Subcutaneous abdominal adipose tissue (tissue), 5 donors: ENCODE results near the gene TTLL8.

Experiments used
- H3K27ac ChIP-seq: one replicate; pipeline ENCODE4 v1.7.0; 2013; ENCODE audit warnings: low read depth, mild to moderate bottlenecking, inconsistent platforms, low read length, moderate library complexity
- H3K27me3 ChIP-seq, 5 donors: one replicate each; pipeline ENCODE4 v1.7.0; 2013; ENCODE audit warnings: low read length in 5 of 5, inconsistent platforms in 1 of 5; ENCODE audit not compliant: control insufficient read depth in 5 of 5, insufficient read depth in 4 of 5
- H3K36me3 ChIP-seq, 5 donors: one replicate each; pipeline ENCODE4 v1.7.0; 2013; ENCODE audit warnings: low read length in 5 of 5; ENCODE audit not compliant: control insufficient read depth in 5 of 5, insufficient read depth in 5 of 5
- H3K4me1 ChIP-seq, 5 donors: one replicate each; pipeline ENCODE4 v1.7.0; 2013; ENCODE audit warnings: low read length in 5 of 5, mild to moderate bottlenecking in 3 of 5, moderate library complexity in 1 of 5; ENCODE audit not compliant: control insufficient read depth in 5 of 5, insufficient read depth in 5 of 5
- H3K4me3 ChIP-seq, 5 donors: one replicate each; pipeline ENCODE4 v1.7.0; 2013; ENCODE audit warnings: low read length in 5 of 5, low read depth in 1 of 5
- H3K9ac ChIP-seq, 5 donors: one replicate each; pipeline ENCODE4 v1.7.0; 2013; ENCODE audit warnings: low read length in 5 of 5, mild to moderate bottlenecking in 4 of 5, moderate library complexity in 3 of 5
- H3K9me3 ChIP-seq, 5 donors: one replicate each; pipeline ENCODE4 v1.7.0; 2013; ENCODE audit warnings: low read length in 5 of 5; ENCODE audit not compliant: control insufficient read depth in 5 of 5
- donor health status: healthy.
- donor health status: healthy.
- donor health status: healthy.
- donor health status: healthy.
- donor health status: healthy.

The TTLL8 gene

DNA sequence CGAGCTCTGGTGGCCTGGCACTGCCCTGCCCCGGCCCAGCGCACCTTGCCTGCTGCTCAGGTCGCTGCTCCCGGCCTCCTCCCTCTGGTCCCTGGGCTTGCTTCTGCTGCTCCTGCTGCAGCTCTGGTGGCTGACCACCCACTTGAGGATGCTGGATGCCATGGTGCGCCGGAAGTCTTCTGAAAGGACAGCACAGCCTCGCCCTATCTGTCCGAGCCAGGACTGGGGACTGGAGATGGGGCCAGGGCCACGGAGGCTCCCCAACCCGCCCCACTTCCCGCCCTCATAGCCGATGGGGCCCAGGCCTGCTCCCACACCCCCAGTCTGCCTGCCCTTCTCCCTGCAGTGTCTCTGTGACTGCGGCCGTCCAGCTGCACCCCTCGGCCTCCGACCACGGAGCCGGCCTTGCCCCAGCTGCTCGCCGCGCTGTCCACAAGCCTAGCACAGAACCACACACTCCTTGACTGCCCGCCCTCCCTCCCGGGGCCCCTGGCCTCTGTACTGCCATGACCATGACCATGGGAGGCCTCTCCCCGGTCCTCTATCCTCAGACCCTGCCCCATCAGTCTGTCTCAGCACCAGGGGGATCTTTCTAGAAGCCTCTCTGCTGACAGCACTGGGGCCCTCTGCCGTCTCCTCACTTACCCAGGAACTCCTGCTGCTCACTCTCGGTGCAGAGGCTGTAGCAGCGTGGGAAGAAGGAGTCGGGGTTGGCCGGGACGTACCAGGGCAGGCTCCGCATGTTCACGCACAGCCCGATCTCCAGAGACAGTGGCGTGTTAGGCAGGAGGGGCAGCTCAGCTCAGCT lies 12.7 kb downstream of the TTLL8 start:
- no peaks in the 10 kb centered on the region for H3K36me3 ChIP-seq
- no peak overlapping the region for H3K4me3 ChIP-seq
- H3K4me1 ChIP-seq: no peaks in the 10 kb centered on the region
- H3K9ac ChIP-seq: no peak overlapping the region
- no peak overlapping the region for H3K27ac ChIP-seq
- H3K27me3 ChIP-seq: peaks cover 8 to 20% (median 13%) of the 10 kb centered on the region in 5 donors
- H3K9me3 ChIP-seq: no peaks in the 10 kb centered on the region

DNA sequence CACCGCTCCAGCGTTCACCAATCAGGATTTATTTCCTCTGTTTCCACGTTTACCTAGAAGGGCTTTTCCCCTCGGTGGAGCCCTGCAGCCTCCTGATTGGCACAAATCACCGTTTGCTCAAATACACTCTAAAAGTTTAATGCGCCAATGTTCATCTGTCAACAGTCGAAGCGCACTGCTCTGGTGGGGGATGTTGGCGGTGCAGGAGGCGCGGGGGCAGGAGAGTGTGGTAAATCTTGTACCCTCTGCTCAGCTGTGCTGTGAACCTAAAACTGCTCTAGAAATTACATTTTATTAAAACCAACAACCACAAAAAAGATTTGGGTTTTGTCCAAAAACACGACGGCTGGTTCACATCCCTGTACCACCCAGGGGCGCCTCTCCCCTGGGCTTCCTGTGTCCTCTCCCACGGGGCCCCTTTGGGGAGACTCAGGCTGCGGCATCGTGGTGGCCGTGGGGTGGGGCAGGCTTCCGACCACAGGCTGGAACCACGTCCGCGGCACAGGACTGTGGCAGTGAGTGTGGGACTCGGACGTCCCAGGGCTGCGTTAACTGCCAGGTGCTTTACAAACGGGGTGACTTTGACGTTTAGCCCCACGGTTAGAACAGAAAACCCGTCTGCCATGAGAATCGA lies 13.5 kb downstream of the TTLL8 start:
- H3K9me3 ChIP-seq: peaks cover 0 to 5% (median 0%) of the 10 kb centered on the region in 5 donors
- no peak overlapping the region for H3K9ac ChIP-seq
- no peak overlapping the region for H3K4me3 ChIP-seq
- H3K27me3 ChIP-seq: peaks cover 8 to 20% (median 13%) of the 10 kb centered on the region in 5 donors
- no peaks in the 10 kb centered on the region for H3K4me1 ChIP-seq
- H3K36me3 ChIP-seq: no peaks in the 10 kb centered on the region
- no peak overlapping the region for H3K27ac ChIP-seq

DNA sequence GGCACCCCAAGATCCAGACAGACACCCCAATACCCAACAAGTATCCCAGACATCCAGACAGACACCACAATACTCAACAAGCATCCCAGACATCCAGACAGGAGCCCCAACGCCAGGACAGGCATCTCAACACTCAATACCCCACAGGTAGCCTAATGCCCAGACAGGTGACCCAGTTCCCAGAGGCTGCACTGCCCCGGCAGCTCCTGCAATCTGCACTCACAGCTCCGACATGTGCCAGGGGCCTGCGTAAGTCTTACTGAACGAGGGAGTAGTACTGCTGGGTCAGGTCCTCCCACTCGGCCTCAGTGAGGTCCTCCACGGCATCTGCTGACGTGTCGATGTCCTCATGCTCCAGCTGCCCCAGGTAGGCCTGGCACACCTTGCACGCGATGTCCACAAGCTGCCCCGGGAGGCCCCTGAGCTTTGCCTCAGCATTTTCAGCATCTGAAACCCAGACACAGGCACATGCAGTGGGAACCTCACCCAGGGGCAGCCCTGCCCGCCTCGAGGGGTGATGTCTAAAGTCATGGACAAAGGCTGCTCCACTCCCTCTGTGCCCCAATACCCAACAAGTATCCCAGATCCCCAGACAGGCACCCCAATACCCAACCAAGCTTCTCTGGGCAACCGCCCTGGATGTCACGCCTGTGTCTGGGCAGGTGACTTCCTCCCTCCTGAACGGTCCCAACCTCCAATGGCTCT lies 16.6 kb downstream of the TTLL8 start:
- no peaks in the 10 kb centered on the region for H3K4me1 ChIP-seq
- H3K36me3 ChIP-seq: no peaks in the 10 kb centered on the region
- peaks cover 6 to 14% (median 12%) of the 10 kb centered on the region in 5 donors for H3K27me3 ChIP-seq
- H3K9me3 ChIP-seq: peaks cover 0 to 10% (median 3%) of the 10 kb centered on the region in 5 donors
- H3K9ac ChIP-seq: no peak overlapping the region
- H3K27ac ChIP-seq: no peak overlapping the region
- H3K4me3 ChIP-seq: no peak overlapping the region

DNA sequence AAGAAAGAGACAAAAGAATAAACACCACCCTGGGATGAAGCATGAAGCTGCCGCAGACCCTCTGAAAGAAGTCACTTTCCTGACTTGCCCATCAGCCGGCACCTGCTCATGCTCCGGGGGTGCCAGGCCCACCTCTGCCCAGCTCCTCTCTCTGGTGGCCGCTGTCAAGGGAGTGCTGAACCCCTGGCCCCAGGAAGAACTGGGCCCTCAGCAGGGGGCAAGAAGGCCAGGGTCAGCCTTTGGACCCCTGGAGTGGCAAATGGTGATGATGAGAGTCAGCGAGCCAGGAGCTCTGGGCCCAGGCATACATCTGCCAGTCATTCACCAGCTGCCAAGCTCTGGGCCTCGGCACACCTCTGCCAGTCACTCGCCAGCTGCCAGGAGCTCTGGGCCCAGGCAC lies 17.4 kb downstream of the TTLL8 start:
- Histone ChIP-seq H3K4me3 (no peak overlapping the region), H3K36me3 (no peaks in the 10 kb centered on the region), H3K27me3 (peaks cover 4 to 10% (median 6%) of the 10 kb centered on the region in 5 donors), H3K9ac (no peak overlapping the region), H3K27ac (no peak overlapping the region), H3K9me3 (peaks cover 0 to 10% (median 3%) of the 10 kb centered on the region in 5 donors), H3K4me1 (no peaks in the 10 kb centered on the region)

DNA sequence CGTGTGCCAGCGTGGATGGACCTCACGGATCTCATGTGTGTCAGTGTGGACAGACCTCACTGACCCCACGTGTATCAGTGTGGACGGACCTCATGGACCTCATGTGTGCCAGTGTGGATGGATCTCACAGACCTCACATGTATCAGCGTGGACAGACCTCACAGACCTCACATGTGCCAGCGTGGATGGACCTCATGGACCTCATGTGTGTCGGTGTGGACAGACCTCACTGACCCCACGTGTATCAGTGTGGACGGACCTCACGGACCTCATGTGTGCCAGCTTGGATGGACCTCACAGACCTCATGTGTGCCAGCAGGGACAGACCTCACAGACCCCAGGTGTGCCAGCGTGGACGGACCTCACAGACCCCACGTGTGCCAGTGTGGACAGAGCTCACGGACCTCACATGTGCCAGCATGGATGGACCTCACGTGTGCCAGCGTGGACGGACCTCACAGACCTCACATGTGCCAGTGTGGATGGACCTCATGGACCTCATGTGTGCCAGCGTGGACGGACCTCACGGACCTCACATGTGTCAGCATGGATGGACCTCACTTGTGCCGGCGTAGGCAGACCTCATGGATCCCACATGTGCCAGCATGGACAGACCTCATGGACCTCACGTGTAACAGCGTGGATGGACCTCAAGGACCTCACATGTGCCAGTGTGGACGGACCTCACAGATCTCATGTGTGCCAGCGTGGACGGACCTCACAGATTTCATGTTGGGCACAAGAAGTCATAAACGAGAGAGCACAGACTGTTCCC lies 18.2 kb downstream of the TTLL8 start:
- Histone ChIP-seq H3K4me3 (no peak overlapping the region), H3K27ac (no peak overlapping the region), H3K27me3 (peaks cover 0 to 14% (median 8%) of the 10 kb centered on the region in 5 donors), H3K4me1 (no peaks in the 10 kb centered on the region), H3K9me3 (peaks cover 0 to 10% (median 3%) of the 10 kb centered on the region in 5 donors), H3K9ac (no peak overlapping the region), H3K36me3 (no peaks in the 10 kb centered on the region)

DNA sequence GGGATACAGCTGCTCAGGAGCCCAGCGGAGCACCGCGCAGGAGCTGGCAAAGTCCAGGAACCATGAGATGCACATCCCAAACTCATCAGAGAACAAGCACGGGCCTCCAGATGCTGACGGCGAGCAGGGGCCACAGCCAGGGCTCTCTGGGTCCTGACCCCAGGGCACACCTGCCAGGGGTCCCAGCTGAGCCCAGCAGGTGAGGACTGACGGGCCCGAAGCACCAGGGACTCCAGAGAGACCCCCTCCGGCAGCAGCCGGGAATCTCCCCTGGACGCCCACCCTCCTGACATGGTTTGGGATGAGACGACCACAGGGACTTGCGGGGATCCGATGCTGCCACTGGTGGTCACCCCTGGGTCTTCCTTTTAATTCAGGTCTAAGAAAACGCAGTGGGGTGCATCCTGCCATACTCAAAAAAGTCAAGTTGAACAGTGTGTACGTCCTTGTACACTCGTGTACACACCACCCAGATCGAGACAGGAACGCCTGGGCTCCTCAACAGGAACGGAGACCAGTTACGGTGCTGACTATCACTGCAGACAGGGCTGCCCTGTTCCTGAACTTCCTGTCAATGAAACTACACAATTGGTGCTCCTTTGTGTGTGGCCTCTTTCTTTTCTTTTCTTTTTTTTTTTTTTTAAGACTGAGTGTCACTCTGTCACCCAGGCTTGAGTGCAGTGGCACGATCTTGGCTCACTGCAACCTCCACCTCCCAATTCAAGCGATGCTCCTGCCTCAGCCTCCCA lies 21.9 kb downstream of the TTLL8 start:
- no peaks in the 10 kb centered on the region for H3K36me3 ChIP-seq
- H3K4me1 ChIP-seq: no peaks in the 10 kb centered on the region
- H3K27me3 ChIP-seq: peaks cover 20 to 30% (median 27%) of the 10 kb centered on the region in 5 donors

DNA sequence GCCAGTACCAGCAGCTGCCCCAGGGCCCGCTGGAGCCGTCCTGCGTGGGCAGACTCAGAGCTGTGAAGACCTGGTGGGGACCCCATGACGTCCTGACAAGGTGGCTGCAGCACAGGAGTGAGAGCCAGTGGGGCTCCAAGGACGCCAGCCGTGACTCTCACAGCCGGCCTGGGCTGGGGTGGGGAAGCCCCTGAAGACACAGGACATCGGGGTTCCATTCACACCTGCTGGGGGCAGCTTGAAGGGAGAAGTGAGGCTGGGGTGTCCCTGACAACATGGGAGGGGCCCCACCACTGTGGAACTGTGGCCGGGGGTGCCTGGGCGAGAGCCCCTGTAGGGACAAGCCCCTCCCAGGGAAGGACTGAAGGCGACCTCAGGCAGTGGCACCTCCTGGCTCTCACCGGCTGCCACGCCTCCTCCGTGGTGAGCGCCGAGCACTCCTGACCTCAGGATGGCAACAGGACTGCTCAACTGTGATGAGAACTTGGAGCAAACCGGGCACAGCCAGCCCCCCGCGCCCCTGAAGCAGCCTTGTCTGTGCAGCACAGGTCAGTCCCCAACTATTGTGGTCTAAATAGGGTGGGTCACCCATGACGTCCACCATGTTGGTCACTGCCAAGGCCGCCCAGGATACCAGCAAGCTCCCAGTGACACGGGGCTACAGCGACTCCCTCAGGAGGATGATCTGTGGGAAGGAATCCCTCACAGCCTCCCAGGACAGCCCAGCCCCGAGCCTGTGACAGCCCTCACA lies 22.8 kb downstream of the TTLL8 start:
- no peak overlapping the region for H3K27ac ChIP-seq
- H3K9ac ChIP-seq: no peak overlapping the region
- peaks cover 23 to 30% (median 27%) of the 10 kb centered on the region in 5 donors for H3K27me3 ChIP-seq
- peaks cover 0 to 10% (median 3%) of the 10 kb centered on the region in 5 donors for H3K9me3 ChIP-seq
- H3K4me1 ChIP-seq: peaks cover 0 to 3% (median 0%) of the 10 kb centered on the region in 5 donors
- H3K4me3 ChIP-seq: no peak overlapping the region
- no peaks in the 10 kb centered on the region for H3K36me3 ChIP-seq

More for the DNA sequence above, 21.9 kb downstream of the TTLL8 start:
- peaks cover 0 to 10% (median 3%) of the 10 kb centered on the region in 5 donors for H3K9me3 ChIP-seq
- H3K9ac ChIP-seq: no peak overlapping the region
- H3K4me3 ChIP-seq: no peak overlapping the region
- H3K27ac ChIP-seq: no peak overlapping the region

DNA sequence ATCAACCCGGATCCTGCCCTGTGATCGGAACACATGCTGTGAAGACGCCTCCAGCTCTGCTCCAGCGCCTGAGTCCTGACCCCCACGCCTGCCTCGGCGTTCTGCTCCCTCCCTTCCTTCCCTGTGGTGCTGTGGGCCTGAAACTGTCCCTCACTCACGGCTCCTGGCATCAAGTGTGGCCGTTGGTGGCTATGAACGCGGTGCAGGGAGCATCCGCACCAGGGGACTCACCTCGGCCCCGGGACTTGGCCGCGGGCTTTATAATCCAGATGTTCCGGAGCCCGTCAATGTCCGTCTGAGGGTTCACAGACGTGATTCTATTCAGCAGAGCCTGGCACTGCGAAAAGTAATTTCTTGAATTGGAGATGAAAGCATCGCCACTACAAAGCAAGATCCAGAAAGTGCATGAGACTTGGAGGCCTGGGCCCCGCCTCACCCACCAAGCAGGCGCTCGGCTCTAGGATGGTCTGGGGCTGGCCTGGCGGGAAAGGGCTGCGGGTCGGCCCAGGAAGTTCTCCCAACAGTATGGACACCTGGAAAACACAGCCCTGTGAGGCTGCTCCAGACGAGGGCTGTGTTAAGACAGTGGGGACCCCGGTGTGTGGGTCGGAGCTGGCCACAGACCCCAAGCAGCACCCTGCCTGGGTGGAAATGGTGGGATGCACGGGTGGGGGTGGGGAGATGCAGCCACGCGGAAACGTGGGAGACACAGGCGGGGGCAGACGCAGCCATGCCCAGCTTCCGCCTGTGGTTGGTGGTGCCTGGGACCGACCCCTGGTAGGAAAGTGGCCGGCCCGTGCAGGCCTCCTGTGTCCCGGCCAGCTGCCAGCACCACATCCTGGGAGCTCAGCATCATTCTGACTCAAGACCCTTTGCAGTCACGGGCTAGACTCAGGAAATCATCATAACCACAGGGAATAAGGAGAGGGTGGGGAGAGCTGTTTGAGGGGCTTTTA lies 23.7 kb downstream of the TTLL8 start:
- H3K9ac ChIP-seq: no peak overlapping the region
- no peaks in the 10 kb centered on the region for H3K36me3 ChIP-seq
- H3K27ac ChIP-seq: no peak overlapping the region
- H3K27me3 ChIP-seq: peaks cover 23 to 31% (median 28%) of the 10 kb centered on the region in 5 donors
- peaks cover 0 to 3% (median 3%) of the 10 kb centered on the region in 5 donors for H3K9me3 ChIP-seq
- H3K4me3 ChIP-seq: no peak overlapping the region
- H3K4me1 ChIP-seq: peaks cover 0 to 5% (median 0%) of the 10 kb centered on the region in 5 donors
